ENCODE data around the gene RPLP2.

The RPLP2 gene

DNA sequence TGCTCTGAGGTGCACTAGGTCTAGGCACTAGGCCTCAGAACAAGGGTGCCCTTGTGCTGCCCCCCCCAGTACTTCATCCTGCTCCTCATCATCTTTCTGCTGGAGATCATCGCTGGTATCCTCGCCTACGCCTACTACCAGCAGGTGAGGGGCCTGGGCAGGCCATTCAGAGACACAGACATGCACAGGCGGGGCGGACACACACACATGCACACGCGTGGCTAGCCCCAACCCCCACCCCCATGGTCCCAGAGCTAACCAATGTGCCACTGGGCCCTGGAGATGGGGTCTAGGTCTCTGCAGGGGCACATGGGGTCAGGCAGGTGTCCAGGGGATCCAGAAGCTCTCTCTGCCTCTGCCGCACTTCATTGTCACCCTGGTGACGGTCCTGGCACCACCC, 26.9 kb downstream of the RPLP2 start:
- no peak for DNase-seq (ENCODE audit: low spot score)

GRCh38 chr11:837189-837989, 27.6 kb downstream of the RPLP2 start:
- no peak for DNase-seq (ENCODE audit: low spot score)

GRCh38 chr11:837990-838307, 28.2 kb downstream of the RPLP2 start:
- DNase-seq (ENCODE audit: low spot score) = no peak

- no peak for DNase-seq (ENCODE audit: low spot score)
These were observed 28.9 kb downstream of the RPLP2 start for GRCh38 chr11:838441-839279.

- DNase-seq (ENCODE audit: low spot score) = no peak
These were observed 29.5 kb downstream of the RPLP2 start for GRCh38 chr11:839280-839623.

GRCh38 chr11:839875-840617, 30.3 kb downstream of the RPLP2 start:
- DNase-seq (ENCODE audit: low spot score) = no peak

DNA sequence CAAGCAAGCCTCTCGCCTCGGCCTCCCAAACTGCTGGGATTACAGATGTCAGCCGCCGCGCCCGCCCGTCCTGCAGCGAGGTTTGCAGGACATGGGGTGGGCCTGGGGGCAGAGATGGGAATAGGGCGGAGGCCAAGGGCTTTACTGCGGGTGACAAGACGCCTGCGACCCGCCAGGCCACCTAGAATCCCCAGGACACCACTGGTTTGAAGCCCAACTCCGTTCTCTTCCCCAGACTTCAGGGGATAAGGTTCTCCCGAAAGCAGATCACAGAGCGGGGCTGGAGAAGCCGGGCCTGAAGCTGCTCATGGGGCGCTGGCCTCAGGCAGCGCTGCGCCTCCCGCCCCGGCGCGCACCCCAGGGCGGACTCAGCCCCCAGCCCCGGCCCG, 32.2 kb downstream of the RPLP2 start:
- no peak for DNase-seq (ENCODE audit: low spot score)

DNA sequence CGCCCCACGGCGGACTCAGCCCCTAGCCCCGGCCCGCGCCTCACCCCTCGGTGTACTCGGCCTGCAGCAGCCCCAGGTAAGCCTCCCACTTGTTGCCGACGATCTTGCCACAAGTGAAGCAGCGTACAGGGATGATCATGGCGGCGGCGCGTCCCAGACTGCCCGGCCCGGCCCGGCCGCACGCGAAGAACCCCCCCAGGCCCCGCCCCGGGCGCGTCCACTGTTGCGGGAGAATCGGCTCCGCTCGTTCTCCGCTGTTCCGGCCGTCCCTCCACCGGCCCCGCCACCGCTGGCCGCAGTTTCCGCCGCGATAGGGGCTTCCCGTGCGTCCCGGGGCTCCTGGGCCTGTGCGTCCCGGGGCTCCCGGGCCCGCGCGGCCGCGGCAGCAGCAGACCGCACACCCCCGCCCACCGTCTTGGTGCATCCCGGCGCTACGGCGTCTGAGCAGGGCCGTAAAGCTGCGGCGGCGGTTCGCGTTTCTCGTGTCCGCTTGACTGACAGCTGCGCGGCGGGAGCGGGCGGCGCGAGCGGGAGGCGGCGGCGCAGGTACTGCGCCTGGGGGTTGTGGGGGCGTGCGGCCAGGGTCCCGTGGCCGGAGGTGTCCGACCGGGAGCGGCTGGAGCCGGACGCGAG, 32.7 kb downstream of the RPLP2 start, which contains the start of the genes POLR2L and TSPAN4:
POLR2L (minus strand) TSS at position 160 of the 633 bp plus-strand sequence; CDS start at position 139, 21 bp downstream.
TSPAN4 (plus strand) TSS at position 483 of the 633 bp plus-strand sequence. CDS start 7,453 bp downstream, outside the sequence.
- DNase-seq (ENCODE audit: low spot score) = peak; percentile 56

DNA sequence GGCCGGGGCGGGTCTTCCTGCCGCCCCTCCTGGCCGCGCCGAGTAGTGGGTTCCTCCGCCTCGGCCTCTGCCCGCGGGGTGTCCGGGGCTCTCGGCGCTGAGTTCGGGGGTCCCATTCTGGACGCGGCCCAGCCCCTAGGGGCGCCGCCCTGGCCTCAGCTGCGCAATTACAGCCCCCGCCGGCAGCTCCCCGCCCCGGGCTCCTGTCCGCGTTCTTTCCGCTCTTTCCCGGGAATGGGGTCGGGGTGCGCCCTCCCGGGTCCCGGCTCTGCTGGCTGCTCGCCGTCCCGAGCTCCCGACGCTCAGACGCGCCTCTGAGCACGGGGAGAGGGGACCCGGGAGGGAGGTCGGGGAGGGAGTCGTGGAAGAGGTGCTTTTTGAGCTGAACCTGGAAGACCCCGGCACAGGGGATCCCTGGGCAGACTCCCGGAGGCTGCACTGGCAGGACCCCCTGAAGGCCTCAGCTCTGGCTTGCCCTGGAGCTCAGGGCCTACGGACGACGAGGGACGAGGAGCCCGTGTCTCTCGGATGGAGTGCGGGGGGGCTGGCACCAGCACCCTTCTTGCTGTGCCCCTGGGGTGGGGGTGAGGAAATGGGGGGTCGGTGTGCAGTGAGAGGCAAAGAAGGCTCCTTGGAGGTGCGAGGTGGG, 33.4 kb downstream of the RPLP2 start:
- no peak for DNase-seq (ENCODE audit: low spot score)

- no peak for DNase-seq (ENCODE audit: low spot score)
These were observed 34.3 kb downstream of the RPLP2 start for GRCh38 chr11:843818-844692.

- DNase-seq (ENCODE audit: low spot score) = peak; percentile 31
These were observed 35.2 kb downstream of the RPLP2 start for GRCh38 chr11:844693-845644.

GRCh38 chr11:845872-846495, 36.2 kb downstream of the RPLP2 start:
- no peak for DNase-seq (ENCODE audit: low spot score)

DNA sequence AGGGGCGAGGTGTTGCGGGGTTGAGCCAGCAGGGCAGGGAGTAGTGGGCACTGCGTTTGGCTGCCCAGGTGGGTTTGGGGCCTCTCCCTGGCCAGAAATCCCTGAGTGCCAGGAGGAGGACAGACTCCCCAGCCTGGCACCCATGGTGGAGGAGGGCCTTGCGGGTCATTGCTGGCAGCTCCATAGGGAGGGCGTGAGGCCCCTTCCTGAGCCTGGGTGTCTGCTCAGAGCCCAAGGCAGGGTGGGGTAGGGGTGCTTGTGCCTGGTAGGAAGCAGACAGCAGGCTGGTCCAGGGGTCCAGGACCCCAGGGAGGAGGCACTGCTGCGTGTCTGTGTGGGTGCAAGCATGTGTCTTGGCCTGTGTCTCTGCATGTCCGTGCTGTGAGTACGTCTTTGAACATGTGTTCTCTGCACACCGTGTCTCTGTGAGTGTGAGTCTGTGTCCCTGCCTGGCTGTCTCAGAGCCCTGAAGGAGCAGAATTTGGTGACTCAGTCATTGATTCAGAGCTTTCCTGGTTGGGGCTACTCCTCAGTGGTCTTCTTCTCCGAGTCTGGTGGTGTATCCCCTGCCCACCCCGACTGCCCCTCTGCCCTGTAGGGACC, 36.8 kb downstream of the RPLP2 start:
- DNase-seq (ENCODE audit: low spot score) = no peak

- no peak for DNase-seq (ENCODE audit: low spot score)
These were observed 38.1 kb downstream of the RPLP2 start for GRCh38 chr11:847876-848275.

GRCh38 chr11:848380-848931, 38.7 kb downstream of the RPLP2 start:
- DNase-seq (ENCODE audit: low spot score) = no peak

DNA sequence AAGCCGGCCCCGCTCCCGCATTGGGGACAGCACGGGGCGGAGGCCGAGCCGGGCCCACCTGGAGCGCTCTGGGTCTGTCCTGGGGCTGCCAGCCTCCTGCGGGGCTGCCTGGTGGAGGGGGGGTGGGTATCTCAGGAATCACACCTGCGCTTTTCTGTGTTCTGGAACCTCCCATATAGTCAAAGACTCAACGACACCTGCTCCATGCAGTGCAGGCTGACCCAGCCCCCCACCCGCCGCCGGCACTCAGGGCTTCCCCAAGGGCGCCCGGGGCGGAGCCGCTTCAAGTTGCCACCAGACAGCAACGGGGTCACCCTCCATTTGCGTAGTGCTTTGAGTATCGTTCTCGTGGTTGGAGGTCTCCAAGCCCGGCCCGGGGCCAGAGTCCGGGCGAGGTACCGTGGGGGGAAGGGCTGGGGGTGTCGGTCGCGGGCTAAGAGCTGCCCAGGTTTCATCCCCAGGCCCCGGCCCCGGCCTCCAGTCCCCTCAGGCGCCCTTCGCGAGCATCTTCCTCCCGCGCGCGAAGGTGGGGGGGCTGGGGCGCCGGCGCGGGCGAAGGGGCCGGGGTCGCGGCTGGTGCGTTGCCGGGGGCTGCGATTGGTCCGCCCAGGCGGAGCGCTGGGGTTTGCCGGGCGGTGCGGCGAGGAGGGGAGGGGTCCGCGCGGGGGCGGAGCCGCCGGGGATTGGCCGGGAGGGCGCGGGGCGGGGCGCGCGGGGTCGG, 39.5 kb downstream of the RPLP2 start:
- no peak for DNase-seq (ENCODE audit: low spot score)

- DNase-seq (ENCODE audit: low spot score) = no peak
These were observed 40.4 kb downstream of the RPLP2 start for GRCh38 chr11:849951-850774.
